Measurements from ENCODE around the gene AKAP6.

AKAP6 gene

GRCh38 chr14:32559590-32559989 is 230.5 kb downstream of the AKAP6 start:
- Histone ChIP-seq H3K4me3 (ENCODE audit: low read depth, low read length, poor library complexity, severe bottlenecking) (no peak overlapping the region), H3K27me3 (ENCODE audit: insufficient read depth, low read length) (no peaks in the 10 kb centered on the region), H3K36me3 (ENCODE audit: insufficient read depth, low read length) (no peaks in the 10 kb centered on the region), H3K4me1 (ENCODE audit: insufficient read depth, low read length, severe bottlenecking) (no peaks in the 10 kb centered on the region), H3F3A (ENCODE audit: insufficient read depth, low read length) (no peaks in the 10 kb centered on the region), H4K20me1 (ENCODE audit: insufficient read depth, low read length) (no peaks in the 10 kb centered on the region), H2AFZ (ENCODE audit: low read length) (no peak overlapping the region), H3K9me2 (ENCODE audit: low read depth, low read length) (no peaks in the 10 kb centered on the region), H3K27ac (ENCODE audit: low read depth, low read length, poor library complexity, severe bottlenecking) (no peak overlapping the region), H3K4me2 (ENCODE audit: low read length) (no peak overlapping the region), H3K79me2 (ENCODE audit: insufficient read depth, low read length) (no peaks in the 10 kb centered on the region), H3K9ac (ENCODE audit: low read length) (no peak overlapping the region), H3K9me3 (ENCODE audit: low read length) (no peaks in the 10 kb centered on the region)
- TF ChIP-seq EZH2 (IDR thresholded peaks at IDR 0.05; ENCODE audit: borderline replicate concordance, low read length): no peak
- no peak for TF ChIP-seq CTCF (IDR thresholded peaks at IDR 0.05; ENCODE audit: low read length)

GRCh38 chr14:32560209-32560857 is 231.2 kb downstream of the AKAP6 start:
- H3K27ac ChIP-seq (ENCODE audit: low read depth, low read length, poor library complexity, severe bottlenecking): no peak overlapping the region
- H3K9me3 ChIP-seq (ENCODE audit: low read length): no peaks in the 10 kb centered on the region
- H3K27me3 ChIP-seq (ENCODE audit: insufficient read depth, low read length): no peaks in the 10 kb centered on the region
- no peaks in the 10 kb centered on the region for H3K36me3 ChIP-seq (ENCODE audit: insufficient read depth, low read length)
- H3K4me2 ChIP-seq (ENCODE audit: low read length): no peak overlapping the region
- no peak overlapping the region for H2AFZ ChIP-seq (ENCODE audit: low read length)
- no peak overlapping the region for H3K4me3 ChIP-seq (ENCODE audit: low read depth, low read length, poor library complexity, severe bottlenecking)
- H3K9me2 ChIP-seq (ENCODE audit: low read depth, low read length): no peaks in the 10 kb centered on the region
- no peaks in the 10 kb centered on the region for H3K79me2 ChIP-seq (ENCODE audit: insufficient read depth, low read length)
- H3K4me1 ChIP-seq (ENCODE audit: insufficient read depth, low read length, severe bottlenecking): no peaks in the 10 kb centered on the region
- no peak overlapping the region for H3K9ac ChIP-seq (ENCODE audit: low read length)
- TF ChIP-seq EZH2 (IDR thresholded peaks at IDR 0.05; ENCODE audit: borderline replicate concordance, low read length) (no peak), CTCF (IDR thresholded peaks at IDR 0.05; ENCODE audit: low read length) (peak; percentile 88)
- H4K20me1 ChIP-seq (ENCODE audit: insufficient read depth, low read length): no peaks in the 10 kb centered on the region
- no peaks in the 10 kb centered on the region for H3F3A ChIP-seq (ENCODE audit: insufficient read depth, low read length)

- H3K36me3 ChIP-seq (ENCODE audit: insufficient read depth, low read length): no peaks in the 10 kb centered on the region
- no peak overlapping the region for H3K4me3 ChIP-seq (ENCODE audit: low read depth, low read length, poor library complexity, severe bottlenecking)
- H3K9ac ChIP-seq (ENCODE audit: low read length): no peak overlapping the region
- no peaks in the 10 kb centered on the region for H3K9me3 ChIP-seq (ENCODE audit: low read length)
- H3K4me1 ChIP-seq (ENCODE audit: insufficient read depth, low read length, severe bottlenecking): no peaks in the 10 kb centered on the region
- no peaks in the 10 kb centered on the region for H4K20me1 ChIP-seq (ENCODE audit: insufficient read depth, low read length)
- no peaks in the 10 kb centered on the region for H3K27me3 ChIP-seq (ENCODE audit: insufficient read depth, low read length)
- TF ChIP-seq EZH2 (IDR thresholded peaks at IDR 0.05; ENCODE audit: borderline replicate concordance, low read length) (no peak), CTCF (IDR thresholded peaks at IDR 0.05; ENCODE audit: low read length) (no peak)
- no peak overlapping the region for H3K4me2 ChIP-seq (ENCODE audit: low read length)
- H3K79me2 ChIP-seq (ENCODE audit: insufficient read depth, low read length): no peaks in the 10 kb centered on the region
- no peaks in the 10 kb centered on the region for H3F3A ChIP-seq (ENCODE audit: insufficient read depth, low read length)
- no peak overlapping the region for H2AFZ ChIP-seq (ENCODE audit: low read length)
- no peaks in the 10 kb centered on the region for H3K9me2 ChIP-seq (ENCODE audit: low read depth, low read length)
- H3K27ac ChIP-seq (ENCODE audit: low read depth, low read length, poor library complexity, severe bottlenecking): no peak overlapping the region
Measured at GRCh38 chr14:32561520-32561919, 232.4 kb downstream of the AKAP6 start.
